ENCODE results near the gene ADGRG1.

ADGRG1 gene

GRCh38 chr16:57651344-57652333 is 23.2 kb downstream of the ADGRG1 start:
- no peak for DNase-seq

- no peak for DNase-seq
Measured at GRCh38 chr16:57652695-57653471, 24.5 kb downstream of the ADGRG1 start.

- DNase-seq = no peak
Measured at GRCh38 chr16:57653936-57654335, 25.5 kb downstream of the ADGRG1 start.

GRCh38 chr16:57656342-57656955 is 28.0 kb downstream of the ADGRG1 start:
- DNase-seq = no peak

- no peak for DNase-seq
Measured at GRCh38 chr16:57657228-57657627, 28.8 kb downstream of the ADGRG1 start.

- DNase-seq = no peak
Measured at GRCh38 chr16:57658130-57658877, 29.9 kb downstream of the ADGRG1 start.

- DNase-seq = no peak
Measured at GRCh38 chr16:57658878-57659674, 30.6 kb downstream of the ADGRG1 start.

GRCh38 chr16:57660715-57661463 is 32.5 kb downstream of the ADGRG1 start:
- no peak for DNase-seq

- DNase-seq = no peak
Measured at GRCh38 chr16:57661510-57661909, 33.1 kb downstream of the ADGRG1 start.

GRCh38 chr16:57661936-57662906 is 33.8 kb downstream of the ADGRG1 start:
- DNase-seq = no peak

- DNase-seq = no peak
Measured at GRCh38 chr16:57663436-57663835, 35.0 kb downstream of the ADGRG1 start.

- DNase-seq = no peak
Measured at GRCh38 chr16:57663917-57664661, 35.7 kb downstream of the ADGRG1 start.

GRCh38 chr16:57664662-57665025 is 36.2 kb downstream of the ADGRG1 start:
- DNase-seq = no peak

- DNase-seq = no peak
Measured at GRCh38 chr16:57665541-57665940, 37.1 kb downstream of the ADGRG1 start.

- no peak for DNase-seq
Measured at GRCh38 chr16:57666353-57667047, 38.1 kb downstream of the ADGRG1 start.

- DNase-seq = no peak
Measured at GRCh38 chr16:57667048-57667525, 38.7 kb downstream of the ADGRG1 start.

- DNase-seq = no peak
Measured at GRCh38 chr16:57667526-57668262, 39.3 kb downstream of the ADGRG1 start.

GRCh38 chr16:57668263-57668571 is 39.8 kb downstream of the ADGRG1 start, which contains the start of gene ADGRG3:
Gene ADGRG3, plus strand, starts transcription at chr16:57668306. Its CDS starts 42 bp downstream, at chr16:57668348.
- DNase-seq = no peak
